Amniotic stem cell (primary cell): ENCODE data around the gene OPCML.

Source experiments
- DNase-seq: peaks from one replicate; lab custom pipeline; 2025; lab: John Stamatoyannopoulos, UW

OPCML gene

DNA sequence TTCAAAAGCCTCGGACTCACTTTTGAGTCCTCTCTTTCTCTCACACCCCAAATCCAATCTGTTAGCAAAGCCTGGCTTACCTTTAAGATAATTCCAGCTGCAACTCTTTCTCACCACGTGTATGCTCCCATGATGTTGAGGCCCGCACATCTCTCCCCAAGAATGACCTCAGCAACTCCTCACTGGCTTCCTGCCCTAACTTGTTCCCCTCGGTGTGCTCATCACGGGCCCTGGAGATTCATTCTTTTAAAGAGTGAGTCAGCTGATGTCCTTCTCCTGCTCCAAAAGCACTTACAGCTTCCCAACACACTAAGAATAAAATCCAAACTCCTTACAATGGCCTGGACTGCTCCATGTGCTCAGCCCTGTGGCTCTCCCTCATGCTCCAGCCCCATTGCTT lies 1041.3 kb downstream of the OPCML start:
- DNase-seq: no peak

DNA sequence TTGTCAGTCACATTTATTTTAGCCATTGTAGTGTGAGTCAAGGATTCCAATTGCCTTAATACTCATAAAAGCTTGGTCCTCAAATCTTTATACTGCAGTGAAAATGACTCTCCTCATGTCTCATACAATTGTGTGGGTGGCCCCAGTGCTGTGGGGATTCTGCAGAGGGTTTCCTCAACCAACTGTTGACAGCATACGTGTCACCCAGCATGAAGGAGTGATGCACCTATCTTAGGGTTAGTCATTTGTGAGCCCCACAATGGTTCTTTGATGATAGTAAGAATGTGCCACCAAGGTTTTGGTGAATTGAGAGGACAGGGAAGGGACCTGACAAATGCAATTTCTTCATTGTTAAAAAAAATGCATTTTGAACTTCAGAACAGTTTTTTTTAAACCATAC lies 1046.2 kb downstream of the OPCML start:
- no peak for DNase-seq

DNA sequence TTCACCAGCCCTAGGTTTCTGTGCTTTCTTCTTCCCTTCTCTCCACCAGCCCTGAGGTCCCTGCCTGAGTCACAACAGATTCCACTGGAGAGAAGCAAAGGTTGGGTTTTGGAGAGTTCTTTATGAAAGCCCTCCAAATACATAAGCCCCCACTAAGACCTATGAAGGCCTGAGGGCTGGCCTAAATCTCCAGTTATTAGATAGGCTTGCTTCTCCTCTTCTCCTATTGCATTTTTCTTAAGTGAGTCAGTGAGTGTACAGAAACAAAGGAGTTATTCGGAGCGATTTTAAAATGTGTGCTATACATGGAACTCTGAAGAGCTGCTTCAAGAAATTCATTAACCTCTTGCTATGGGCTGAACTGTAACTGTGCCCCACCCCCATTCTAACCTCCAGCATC lies 1057.3 kb downstream of the OPCML start:
- DNase-seq: no peak

DNA sequence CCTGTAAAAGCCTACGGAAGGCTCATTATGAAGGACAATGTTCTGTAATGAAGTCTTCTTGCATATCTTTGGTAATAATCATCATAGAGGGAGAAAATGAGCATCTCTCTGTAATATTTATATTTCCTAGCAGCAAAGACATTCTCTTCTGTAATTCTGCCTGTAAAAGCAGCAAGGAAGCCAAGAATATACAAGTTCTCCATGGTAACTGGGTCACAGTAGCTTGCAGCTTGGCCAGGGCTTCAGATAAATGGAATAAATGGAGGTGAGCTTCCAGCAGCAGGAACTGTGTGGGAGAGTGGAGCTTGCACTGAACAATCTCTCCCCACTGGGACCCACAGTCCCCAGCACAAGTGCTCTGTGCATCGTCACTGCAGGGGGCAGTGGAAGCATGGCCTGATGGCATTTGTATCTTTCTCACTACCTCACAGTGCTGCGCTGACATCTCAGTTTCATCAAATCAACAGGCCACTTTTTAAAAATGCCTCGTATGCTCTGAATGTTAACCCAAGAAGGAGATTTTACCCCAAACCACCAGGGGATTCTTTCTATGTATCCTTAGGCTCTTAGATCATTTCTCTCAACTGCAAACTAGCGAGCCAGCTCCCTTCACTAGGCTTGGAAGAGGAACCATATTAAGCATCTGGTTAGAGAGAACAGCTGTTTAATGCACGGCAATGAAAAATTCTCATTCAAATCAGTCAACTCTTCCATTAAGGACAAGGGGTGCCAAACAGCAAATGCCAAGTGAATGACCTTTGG lies 1059.7 kb downstream of the OPCML start:
- DNase-seq: no peak

DNA sequence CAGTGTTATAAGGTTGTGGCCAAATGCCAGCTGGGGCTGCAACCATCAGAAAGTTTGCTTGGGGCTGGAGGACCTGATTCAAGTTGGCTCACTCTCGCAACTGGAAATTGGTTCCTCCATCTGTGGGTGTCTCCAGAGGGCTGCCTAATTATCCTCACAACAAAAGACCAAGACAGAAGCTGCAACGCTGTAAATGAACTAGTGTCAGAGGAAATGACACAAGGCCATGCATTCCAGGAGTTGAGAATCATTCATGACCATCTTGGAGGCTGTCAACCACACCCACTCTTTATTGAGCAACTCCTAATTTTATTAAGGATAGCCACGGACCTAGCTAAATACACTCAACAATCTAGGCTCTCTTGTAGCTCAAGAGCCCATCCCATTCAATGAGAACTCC lies 1060.8 kb downstream of the OPCML start:
- DNase-seq: no peak

DNA sequence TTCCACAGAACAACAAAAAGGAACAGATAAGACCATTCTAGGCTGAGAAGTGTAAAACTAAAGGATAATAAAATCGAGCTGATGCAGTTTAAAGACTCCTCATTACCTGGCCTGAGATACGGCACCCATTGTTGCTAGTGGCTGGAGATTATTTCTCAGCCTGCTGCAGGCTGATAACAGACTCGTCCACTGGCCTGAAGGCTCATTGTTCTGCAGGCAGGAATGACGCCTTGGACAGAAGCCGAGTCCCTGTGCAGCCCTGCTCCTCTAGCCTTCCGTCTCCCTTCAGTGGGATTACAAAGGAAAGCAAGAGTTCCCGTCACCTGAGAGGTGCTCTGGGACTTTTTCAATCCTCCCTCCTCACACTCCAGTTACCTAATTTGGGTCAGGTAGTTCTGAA lies 1065.3 kb downstream of the OPCML start:
- no peak for DNase-seq

DNA sequence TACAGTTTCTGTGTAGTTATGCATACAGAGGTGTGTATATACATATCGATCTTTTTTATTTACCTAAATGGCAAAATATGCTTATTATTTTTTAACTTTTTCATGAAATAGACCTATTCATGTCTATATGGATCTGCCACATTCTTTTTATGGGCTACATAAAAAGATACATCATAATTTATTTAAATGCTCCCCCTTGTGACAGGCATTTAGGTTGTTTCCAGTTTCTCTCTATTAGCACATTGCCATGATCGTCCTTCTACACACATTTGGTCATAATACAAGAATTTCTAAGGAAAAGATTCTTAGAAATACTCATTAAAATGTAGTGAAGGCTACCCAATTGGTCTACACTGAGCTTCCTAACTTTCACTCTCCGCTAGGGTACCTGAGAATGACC lies 1067.4 kb downstream of the OPCML start:
- DNase-seq: no peak

DNA sequence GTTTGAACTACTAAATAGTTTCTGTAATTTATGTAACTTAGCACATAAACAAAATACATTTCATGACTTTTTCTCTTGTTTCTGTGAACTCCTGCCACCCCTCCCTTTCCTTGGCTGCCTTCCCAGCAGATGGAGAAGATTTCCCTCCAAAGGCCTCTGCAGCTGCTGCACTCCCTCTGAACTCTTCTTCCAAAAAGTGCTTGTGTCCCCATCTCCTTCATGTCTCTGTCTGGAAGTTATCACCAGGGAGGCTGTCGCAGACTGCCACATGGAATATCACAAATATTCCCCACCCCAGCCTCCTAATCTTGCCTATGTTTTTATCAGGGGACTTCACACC lies 1068.3 kb downstream of the OPCML start:
- no peak for DNase-seq

DNA sequence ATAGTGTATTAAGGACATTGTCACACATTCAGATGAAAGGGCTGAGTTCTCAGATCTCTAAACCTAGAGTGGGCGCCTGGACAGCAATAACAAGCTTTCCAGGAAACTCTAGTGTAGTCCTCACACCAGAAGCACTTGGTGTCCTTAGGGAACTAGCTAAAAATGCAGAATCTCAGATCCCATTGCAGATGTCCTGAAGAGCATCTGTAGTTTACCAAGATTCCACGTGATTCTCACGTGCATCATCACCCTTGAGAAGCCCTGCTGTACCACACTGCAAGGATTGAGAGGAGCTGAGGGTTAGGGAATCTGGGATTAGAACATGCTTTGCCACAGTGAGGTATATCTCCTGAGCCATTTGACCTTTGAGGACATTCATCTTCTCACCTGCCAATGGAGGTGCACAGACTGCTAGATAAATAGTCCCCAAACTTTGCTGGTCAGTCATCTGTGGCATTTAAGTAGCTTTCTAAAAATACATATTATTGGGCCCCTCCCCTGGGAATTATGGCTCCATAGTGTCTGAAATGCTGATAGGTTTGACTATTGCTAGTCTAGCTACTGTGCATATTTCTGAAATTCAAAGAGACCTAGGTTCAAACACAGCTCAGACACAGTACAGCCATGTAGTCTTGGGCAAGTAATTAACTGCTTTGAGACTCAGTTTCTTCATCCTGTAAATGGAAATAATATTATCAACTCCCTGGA lies 1068.9 kb downstream of the OPCML start:
- DNase-seq: no peak

DNA sequence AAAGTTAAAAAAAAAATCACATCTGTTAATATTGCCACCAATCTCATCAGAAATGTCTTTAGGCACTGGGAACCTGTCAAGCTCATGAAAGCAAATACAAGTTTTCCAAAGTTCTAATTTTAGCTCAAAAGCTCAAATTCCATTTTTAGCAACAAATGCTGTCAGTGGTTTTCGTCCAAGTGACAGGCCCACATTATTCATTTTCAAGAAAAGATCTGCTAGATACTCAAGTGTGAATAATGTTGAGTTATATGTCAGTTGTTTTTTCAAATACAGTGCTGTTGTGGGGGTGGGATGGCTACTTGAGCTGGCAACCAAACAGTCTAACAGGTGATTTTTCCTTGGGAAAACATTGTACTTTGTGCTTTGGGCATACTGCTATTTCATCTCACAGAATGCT lies 1072.6 kb downstream of the OPCML start:
- no peak for DNase-seq

DNA sequence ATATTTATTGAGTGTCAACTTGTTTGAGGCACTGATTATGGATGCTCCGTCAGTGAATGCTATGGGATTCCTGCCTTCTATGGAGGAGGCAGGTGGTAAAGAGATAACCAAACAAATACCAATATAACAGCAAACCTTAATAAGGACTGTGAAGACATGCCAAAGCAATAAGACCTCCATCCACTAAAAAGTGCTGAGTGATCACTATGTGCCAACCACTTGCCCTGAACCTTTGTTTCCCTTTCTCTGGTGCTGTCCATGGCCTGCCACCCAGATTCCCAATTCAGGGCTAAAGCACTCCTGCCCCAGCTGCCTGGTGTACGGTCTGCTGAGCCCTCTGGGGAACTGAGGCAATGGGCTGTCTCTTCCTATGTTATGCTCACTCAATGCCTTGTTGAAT lies 1074.9 kb downstream of the OPCML start:
- DNase-seq: no peak

DNA sequence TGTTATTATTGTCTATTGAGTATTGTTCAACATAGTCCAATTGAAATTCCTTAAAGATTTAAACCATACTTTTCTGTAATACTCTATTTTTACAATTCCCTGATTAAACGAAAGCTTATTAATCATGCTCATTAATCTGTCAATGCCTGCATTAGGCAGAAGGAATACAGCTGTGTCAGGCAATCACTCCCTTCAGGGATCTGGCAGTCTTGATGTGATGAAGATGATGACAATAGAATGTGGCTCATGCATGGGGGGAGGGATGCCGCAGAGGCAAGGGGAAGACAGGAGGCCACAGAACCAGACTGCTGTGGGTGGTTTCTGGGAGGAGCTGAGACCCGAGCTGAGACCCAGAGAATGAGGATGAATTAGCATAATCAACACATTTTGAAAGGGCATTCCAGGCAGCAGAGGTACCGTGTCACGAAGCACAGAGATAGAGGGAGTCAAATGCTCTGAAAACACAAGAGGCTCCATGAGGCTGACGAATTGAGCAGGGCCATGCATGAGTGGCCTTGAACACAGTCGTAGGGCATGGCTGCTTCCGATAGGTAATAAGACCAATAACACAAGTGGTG lies 1075.5 kb downstream of the OPCML start:
- no peak for DNase-seq

DNA sequence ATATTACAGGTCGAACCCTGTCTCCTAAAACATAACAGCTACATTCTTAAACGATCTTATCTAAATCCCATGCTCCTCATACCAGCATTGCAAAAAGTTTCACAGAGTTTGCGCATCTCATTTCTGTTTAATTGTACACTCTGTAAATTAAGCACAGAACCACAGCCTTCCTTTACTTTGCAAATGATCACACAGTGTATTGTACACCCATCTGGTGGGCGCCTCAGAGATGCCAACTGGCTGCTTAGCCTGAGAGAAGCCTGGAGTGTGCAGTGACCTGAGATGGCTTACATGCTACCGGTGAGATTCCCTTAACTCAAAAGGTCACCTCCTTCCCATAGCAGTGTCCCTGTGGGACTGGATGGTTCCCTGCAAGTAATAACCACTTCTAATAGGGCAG lies 1077.3 kb downstream of the OPCML start:
- DNase-seq: no peak

DNA sequence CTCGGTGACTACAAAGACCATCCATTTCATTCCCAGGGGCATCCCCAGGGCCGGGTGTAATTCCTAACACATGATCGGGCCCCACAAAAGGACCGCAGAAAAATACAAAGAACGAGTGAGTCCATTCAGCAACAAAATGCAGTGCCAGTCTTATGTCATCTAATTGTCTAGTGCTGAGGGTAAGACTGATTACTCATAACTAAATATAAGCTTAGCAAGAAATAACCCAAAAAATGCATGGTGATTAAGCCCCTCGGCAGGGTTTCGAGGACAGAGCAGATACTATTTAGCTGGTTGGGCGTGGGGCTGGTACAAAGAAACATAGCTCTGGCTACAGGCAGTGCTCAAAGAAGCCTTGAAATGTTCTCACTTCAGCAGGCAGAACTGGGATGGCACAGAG lies 1078.9 kb downstream of the OPCML start:
- no peak for DNase-seq

DNA sequence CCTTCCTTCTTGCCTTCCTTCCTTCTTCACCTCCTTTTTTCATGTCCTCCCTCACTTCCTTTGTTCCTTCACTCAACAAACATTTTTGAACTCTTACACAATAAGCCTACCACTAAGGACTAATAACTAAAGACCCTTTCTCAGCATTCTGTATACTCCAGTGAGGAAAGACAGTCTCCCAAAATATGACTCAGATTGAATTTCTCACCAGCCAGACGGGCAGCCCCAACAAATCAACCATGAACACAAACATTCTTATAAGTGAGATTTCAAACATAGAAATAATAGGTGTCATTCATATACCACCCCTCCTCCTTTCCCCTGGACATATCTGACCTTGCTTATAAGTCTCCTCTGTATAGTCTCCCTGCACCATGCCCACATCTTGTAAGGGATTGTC lies 1079.7 kb downstream of the OPCML start:
- no peak for DNase-seq

DNA sequence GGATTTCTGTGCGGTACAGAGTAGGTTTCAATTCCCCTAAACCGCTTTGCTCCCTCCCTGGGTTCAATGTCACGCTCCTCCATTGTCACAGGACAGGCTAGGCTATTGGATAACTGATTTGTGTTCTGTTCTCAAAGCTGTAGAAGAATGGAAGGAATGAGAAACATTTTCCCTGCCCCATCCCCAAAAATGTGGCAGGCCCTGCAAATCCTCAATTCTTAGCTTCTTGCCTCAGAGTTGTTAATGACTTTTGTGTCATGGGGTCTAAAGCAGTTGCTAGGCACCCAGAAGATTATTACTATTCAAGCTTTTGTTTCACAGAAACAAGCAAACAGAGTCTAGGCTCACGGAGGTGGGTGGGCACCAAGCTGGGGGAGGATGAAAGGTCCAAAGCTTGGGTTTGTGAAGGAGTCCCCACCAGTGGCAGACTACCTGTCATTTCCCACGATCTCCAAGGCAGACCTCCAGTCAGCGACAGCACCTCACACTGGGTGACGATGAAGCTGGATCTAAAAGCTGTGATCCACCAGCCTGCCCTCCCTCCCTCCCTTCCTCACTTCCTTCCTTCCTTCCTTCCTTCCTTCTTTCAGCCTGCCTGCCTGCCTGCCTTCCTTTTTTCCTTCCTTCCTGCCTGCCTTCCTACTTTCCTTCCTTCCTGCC lies 1080.2 kb downstream of the OPCML start:
- no peak for DNase-seq

DNA sequence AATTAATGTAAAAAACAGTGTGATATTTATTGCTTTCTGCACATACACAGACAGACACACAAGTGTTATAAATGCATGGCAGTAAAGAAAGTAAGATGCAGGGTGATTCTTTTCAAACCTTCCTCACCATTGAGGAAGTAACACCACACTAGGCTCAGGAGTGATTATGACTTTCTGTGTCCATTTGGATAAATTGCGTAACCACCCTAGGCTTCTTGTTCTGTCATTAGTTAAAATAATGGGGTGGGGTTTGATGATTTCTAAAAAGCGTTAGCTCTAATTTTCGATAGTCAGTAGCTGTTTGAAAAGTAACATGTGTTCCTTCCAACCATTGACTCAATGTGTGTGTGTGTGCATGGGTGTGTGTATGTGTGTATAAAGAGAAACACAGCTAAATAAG lies 1081.7 kb downstream of the OPCML start:
- no peak for DNase-seq

DNA sequence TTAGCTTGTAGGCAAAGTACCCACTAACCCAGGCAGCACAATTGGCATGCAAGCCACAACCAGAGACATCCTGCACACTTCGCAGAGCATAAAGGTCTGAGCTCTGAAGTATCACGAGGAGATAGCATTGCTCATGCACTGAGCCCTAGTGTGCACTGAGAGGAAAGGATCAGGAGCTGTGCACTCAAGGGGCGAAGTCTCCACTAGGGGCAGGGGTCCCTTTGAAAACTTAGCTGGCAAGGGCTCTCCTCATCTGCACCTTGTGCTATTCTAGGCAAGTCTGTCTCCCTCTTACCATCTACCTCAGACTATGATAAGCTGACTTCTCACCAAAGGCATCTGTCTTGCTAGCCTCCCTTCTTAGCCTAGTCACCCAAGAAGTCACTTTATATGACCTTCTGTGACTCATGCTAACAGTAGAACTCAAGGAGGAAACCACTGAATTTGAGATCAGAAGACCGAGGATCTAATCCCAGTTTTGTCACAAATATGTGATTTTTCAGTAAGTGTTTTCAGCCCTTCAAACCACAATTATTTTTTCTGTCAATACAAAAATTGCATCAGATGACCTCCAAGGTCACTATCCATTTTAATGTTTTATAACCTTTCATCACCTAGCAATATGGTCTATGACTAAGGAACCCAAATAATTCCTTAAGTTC lies 1083.8 kb downstream of the OPCML start:
- no peak for DNase-seq

DNA sequence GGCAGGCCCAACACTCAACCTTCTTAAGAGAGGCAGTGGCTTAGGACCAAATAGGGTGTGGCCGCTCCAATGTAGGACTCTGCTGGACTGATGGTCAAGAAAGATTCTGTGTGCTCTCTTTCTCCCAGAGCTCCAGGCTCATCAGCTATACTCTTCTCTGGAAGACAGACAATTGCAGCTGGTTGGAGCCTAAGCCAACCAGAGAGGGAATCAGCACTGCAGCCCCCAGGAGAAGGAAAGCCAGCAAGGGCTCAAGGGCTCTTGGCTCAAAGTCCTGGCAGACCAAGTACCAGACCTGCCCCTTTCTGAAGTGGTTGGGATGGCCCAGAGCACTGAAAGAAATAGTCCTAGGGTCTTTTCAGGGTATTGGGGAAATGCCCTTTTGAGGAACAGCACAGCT lies 1084.5 kb downstream of the OPCML start:
- DNase-seq: no peak

DNA sequence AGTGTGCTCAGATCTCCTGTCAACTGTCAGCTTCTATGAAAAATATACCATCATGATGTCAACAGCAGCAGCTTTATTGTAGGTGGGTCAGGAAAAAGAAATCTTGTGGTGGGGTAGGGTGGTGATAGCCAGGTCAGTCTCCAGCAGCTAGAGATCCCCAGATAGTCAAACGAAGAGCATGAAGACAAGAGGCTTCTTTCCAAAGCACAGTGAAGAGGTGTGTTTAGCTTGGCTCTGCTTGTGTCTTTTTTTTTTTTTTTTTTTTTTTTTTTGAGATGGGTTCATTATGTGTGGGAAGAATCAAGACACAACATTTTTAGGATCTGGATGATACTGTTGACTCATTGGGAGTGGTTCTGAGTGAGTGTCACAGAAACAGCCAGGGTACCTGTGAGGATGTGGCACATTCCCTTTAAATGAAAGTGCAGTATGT lies 1086.4 kb downstream of the OPCML start:
- no peak for DNase-seq

DNA sequence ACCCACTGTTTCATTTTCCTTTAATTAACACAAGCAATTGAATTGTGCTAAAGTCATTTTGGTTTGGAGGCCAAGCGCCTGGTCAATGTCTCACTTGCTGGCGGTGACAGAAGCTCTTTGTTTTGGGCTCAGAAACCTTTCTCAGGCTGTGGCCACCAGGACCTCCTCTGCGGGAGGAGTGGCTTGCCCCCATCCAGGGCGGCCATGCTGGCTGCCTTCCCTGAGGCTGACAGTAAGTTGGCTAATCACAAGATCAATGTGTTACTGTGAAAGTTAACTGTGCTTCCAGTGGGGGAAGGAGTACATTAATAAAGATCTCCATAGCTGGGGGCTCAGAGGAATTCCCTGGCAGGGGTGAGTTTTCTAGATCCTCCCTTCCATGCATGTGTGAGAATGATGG lies 1087.4 kb downstream of the OPCML start:
- no peak for DNase-seq

DNA sequence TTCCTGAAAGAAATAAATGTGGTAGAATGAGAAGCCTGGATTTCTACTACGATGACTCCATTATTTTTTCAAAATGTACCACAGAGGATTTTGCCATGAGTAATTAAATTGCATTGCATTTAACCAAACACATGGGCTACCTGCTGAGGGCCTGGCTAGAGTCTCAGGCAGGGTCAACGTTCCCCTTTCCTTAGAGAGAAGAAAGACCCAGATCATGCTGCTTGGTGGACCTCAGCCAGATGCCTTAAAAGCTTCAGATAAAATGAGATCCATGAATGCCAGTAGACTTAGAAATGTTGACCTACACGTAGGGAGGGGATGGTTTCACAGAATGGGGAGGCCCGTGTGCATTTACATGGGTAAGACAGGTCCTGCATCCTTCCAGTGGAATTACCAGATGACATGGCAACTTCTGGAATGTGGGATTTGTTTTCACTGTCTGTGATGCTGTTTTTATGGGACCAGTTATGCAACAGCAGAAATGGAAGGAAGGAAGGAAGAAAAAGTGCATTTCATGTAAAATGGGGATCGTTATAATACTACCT lies 1092.5 kb downstream of the OPCML start:
- no peak for DNase-seq
